NCI-H1105 (cell line): ENCODE results near the gene BICD1.

Source experiments
- DNase-seq: peaks from one replicate; lab custom pipeline; 2025; lab: John Stamatoyannopoulos, UW

Gene BICD1

DNA sequence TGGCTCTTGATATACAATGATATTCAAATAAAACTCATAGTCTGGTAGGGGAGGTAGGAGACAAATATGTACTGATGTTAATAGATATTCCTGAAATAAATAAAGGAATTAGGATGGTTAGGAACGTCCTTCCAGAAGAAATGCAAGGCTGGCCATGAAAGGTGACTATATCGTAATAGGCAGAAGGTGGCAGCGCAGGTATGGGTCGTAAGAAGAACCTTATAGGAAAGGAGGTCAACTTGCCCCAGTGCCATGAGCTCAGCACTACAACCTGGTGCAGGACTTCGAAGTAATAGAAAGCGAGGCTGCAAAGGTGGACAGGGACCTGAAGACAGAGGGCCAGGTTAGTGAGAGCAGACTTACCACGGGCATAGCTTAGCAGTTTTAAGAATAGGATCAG is 237.4 kb downstream of the BICD1 start:
- DNase-seq: no peak

- DNase-seq: no peak
Measured at GRCh38 chr12:32353540-32353939, 246.9 kb downstream of the BICD1 start.

- no peak for DNase-seq
Measured at GRCh38 chr12:32357601-32358249, 251.1 kb downstream of the BICD1 start.

DNA sequence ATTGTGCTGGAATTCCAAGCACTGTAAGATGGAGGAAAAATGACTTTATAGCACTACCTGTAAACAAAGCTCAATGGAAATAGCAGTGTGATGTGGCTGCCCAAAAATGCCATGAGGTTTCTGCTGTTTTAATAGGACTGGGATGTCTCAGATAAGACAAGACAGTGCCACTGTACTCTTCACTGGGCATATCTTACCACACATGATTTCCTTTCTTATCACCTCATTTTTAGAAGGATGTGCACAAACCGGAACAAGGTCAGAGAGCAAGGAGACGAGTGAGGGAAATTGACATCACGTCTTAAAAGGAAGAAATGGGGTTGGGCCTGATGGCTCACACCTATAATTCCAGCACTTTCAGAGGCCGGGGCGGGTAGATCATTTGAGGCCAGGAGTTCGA is 254.3 kb downstream of the BICD1 start:
- DNase-seq: no peak

DNA sequence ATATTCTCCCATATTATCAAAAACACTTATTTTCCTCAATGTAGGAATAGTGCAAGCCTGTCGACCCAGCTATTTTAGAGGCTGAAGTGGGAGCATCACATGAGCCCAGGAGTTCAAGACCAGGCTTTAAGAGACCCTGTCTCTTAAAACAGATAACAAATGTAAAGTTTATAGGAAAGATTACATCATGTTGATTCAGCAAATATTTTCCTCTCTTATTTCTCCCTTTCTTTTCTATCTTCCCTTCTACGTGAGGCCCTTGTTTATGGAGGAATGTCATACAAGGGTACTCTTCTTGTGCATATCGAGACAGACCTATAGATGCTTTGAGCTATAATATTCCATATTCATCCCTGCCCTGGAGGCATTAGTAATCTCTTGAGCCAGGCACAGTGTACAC is 256.2 kb downstream of the BICD1 start:
- no peak for DNase-seq

DNA sequence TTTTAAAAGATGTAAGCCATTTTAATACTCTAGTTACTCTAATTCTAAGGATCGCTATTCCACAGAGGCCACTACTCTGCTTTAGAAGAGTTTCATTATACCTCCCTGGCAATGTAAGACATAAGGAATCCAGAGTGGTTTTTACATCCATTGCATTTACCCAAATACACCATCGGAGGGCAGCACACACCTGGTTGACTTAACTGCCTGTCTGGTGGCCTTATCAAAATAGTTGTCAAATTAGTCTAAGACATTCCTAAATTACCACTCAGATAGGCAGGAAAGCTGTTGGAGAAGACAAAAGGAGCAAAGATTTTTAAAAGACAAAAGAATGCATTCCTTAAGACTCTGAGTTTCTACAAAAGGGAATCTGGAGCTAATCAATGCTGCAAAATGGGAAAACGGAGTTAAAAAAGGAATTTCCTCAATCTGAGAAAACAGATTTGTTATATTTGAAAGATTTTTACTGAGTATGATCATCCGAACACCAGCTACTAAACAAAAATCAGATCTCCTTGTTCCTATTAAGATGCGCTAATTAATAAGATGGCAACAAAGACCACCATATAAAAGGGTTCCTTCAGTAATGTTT is 258.9 kb downstream of the BICD1 start:
- DNase-seq: peak; percentile 46

DNA sequence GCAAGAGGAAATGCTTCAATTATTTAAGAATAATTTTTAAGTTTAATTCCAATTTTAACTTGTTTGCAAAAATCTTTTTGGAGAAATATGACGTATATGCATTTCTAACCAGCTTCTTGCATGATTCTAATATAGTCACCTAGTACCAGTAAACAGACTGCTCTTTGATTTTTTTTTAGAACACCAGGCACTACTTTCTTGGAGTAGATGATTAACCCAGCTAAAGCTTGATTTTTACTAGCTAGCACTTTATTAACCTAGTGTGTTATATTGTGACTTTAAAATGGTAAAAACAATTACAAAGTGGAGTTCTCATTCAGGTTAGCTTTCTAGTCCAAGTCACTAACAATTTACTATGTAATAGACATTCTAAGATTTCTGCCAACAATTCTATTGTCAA is 260.1 kb downstream of the BICD1 start:
- no peak for DNase-seq

GRCh38 chr12:32367381-32367780 is 260.7 kb downstream of the BICD1 start:
- no peak for DNase-seq

- DNase-seq: no peak
Measured at GRCh38 chr12:32369202-32369601, 262.6 kb downstream of the BICD1 start.

DNA sequence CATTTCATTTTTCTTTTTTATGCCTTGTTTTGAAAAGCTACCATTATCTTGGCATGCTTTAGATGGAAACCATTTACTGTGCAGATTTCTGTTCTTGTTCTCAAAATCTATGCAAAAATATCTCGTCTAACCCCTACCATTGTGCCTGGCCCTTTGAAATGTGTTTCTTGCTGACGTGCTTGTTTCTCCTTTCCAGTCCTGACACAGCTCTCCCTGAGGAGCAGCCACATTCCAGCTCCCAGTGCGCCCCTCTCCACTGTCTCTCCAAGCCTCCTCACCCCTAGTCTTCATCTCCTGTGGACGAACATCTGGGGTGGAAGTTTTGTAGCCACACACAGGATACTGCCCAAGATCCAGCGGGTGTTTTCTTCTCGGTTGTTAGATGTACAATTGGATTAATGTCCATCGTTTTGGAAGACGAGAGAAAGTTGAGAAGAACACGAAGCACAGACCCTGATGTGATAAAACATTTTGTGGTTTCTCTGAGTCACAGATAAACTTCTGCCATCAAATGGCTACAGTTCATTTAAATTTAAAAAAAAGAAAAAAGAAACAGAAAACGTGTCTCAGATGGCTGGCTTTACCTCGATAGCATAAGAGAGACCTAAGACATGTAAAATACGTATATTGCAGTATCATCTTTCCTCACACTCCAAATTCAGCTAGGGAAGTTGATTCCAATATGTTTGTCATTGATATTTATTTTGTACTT is 270.9 kb downstream of the BICD1 start:
- DNase-seq: no peak

- no peak for DNase-seq
Measured at GRCh38 chr12:32379213-32379612, 272.6 kb downstream of the BICD1 start.

DNA sequence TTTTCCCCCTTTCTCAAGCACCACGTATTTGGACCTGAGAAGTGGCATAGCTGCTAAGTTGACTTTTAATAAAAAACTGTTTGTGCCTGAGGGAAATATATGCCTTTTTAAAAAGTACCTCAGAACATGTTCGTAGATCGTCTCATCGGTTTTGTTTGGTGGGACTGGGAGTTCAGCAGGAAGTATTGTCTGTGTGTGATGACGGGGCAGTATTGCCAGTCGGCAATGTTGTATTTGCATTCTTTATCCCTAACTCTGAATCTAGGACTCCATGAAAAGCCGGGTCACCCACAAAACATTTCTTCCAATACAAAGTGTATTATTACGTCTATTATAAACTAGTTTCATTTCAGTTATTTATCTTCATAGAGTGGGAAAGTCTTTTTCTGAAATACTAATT is 273.0 kb downstream of the BICD1 start:
- no peak for DNase-seq

GRCh38 chr12:32382226-32382625 is 275.6 kb downstream of the BICD1 start:
- DNase-seq: no peak

- DNase-seq: no peak
Measured at GRCh38 chr12:32390572-32391219, 284.0 kb downstream of the BICD1 start.

DNA sequence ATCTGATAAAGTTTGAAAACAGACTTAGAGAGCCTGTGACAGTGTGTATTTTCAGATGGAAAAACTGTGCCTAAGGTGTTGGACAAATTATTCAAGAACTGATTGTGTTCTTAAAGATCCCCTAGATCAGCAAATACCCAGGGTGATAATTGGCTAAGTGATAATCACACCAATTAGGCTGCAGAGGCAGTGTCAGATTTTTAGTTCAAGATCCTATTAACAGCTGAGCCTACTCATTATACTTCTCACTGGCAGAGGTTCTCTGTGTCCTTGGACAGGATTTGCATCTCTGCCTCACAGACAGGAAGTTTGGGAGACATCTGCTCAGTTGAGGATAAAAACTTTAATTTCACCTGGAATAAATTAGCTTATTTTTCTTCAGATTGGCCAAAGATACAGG is 288.4 kb downstream of the BICD1 start:
- no peak for DNase-seq

- peak; percentile 9 for DNase-seq
Measured at GRCh38 chr12:32397696-32398095, 291.0 kb downstream of the BICD1 start.

DNA sequence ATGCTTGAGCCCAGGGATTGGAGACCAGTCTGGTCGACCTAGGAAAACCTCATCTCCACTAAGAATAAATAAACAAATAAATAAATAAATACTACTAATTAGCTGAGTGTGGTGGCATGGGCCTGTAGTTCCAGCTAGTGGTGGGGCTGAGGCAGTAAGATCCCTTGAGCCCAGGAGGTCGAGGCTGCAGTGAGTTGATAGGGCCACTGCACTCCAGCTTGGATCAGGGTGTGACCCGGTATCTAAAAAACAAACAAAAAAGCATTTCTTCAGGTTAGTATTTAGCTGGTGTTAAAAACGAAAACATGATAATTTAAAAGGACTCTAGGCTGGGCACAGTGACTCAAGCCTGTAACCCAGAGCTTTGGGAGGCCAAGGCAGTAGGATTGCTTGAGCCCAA is 291.5 kb downstream of the BICD1 start:
- no peak for DNase-seq

DNA sequence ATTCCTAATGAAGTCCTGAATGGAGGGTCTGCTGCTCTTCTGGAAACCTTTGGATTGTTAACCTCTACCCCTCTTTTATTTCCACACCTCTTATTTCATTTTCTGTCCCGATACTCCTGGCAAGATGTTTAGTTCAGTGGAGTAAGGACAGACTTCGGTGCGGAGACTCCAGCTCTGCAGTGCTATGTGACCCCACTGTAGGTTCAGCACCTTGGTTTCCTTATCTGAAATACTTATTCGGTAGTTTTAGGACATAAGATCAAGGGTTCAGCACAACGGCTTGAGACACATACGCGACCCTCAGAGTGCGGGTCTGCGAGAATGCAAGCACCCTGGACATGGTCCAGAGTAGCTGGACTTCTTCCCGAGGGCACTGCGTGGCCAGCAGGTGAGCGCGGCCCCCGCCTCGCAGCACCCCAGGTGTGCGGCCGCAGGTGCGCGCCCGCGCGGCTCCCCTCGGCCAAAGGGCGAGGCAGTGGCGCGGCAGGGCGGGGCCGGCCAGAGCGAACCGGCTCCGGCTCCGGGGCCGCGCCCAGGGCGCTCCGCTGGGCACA is 292.2 kb downstream of the BICD1 start:
- DNase-seq: no peak

- DNase-seq: peak; percentile 93
Measured at GRCh38 chr12:32399370-32400113, 292.9 kb downstream of the BICD1 start, which contains the start of gene FGD4. TSS of gene FGD4 (plus strand) at chr12:32399558.

GRCh38 chr12:32400114-32400672 is 293.5 kb downstream of the BICD1 start:
- no peak for DNase-seq

- no peak for DNase-seq
Measured at GRCh38 chr12:32400866-32401265, 294.2 kb downstream of the BICD1 start.

DNA sequence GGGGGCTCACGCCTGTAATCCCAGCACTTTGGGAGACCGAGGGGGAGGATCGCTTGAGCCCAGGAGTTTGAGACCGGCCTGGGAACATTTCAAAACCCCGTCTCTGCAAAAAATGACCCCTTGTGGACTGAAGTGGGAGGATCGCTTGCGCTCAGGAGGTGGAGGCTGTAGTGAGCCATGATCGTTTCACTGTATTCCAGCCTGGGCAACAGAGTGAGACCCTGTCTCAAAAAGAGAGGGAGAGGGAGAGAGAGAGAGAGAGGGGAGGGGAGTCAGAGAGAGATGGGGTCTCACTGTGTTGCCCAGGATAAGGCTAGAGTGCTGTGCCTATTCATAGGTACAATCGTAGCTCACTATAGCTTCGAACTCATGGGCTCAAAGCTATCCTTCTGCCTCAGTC is 295.5 kb downstream of the BICD1 start:
- DNase-seq: no peak
